ENCODE results near the gene ZNF266.

ZNF266 gene

DNA sequence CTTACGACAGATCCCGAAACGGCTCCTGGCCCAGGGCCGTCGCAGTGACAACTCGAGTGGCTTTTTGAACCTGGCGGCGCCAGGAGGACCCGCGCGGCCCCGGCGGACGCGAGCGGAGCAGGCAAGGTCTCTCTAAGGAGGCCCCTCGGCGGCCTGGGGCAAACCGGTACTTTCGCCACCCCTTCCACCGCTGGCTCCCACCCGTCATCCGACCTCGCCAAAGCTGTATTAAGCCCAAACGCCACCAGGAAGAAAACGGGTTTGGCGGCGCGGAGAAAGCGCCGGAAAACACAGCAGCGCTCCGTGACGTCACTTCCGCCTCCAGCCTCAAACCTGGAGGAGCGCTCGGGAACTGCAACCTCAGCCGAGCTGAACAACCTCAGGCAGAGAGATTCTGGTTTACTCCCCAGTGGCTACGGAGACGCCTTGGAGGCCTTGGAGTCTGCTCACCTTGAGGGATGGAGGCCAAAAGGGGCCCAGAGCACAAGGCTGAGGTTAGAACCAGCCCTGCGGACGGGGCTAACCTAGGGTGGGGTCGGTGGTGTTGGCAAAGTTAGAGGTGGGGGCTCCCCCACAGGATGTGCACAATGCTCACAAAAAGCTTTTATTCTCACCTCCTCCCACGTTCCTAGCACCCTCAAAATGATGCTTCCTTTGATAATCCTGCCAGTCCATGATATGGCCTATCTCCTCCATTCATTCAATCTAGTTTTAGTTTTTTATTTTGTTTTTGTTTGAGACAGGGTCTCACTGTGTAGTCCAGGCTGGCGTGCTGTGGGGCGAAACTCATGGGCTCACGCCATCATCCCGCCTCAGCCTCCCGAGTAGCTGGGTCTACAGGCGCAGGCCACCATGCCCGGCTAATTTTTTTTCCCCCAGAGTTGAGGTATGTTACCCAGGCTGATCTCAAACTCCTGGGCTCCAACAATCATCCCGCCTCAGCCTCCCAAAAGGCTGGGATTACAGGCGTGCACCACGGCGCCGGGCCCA is at the start of gene ZNF266:
Gene ZNF266 (minus strand): TSS at position 295 of the 990 bp plus-strand sequence. CDS start 15,484 bp downstream, outside the sequence.
- peak; percentile 70 for FAIRE-seq

GRCh38 chr19:9485140-9485539 is 49.8 kb upstream of the ZNF266 start:
- FAIRE-seq (no peak), DNase-seq (ENCODE audit: low spot score) (no peak)

More for the DNA sequence above, at the start of gene ZNF266:
- peak; percentile 80 for DNase-seq (ENCODE audit: low spot score)

GRCh38 chr19:9474975-9475374 is 39.6 kb upstream of the ZNF266 start:
- DNase-seq (ENCODE audit: low spot score) (no peak), FAIRE-seq (no peak)

DNA sequence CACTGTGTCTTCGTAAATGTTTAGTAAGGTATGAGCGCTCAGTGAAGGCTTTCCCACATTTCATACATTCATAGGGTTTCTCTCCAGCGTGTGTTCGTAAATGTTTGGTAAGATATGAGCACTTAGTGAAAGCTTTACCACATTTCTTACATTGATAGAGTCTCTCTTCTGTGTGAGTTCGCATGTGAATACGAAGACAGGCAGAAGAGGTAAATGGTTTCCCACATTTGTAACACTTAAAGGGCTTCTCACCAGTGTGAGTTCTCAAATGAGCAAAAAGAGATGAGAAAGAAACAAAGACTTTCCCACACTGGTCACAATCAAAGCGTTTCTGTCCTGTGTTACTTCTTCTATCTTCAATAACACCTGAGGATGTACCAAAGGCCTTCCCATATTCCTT is 31.8 kb upstream of the ZNF266 start:
- no peak for FAIRE-seq
- DNase-seq (ENCODE audit: low spot score), result no peak

DNA sequence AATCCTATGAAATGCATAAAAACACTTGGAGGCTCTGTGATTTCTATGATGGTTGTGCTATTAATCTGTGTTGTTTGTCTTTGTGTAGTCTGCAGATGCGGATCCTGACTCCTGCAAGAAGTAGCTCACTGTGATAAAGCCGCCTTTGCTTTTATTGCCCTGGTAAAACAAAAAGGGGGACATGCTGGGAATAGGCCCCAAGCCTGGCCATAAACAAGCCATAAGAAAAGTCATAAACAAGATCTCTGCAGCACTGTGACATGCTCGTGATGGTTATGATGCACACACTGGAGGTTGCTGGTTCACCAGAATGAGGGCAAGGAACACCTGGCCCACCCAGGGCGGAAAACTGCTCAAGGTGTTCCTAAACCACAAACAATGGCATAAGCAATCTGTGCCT is 26.6 kb upstream of the ZNF266 start:
- FAIRE-seq (no peak), DNase-seq (ENCODE audit: low spot score) (no peak)

GRCh38 chr19:9456018-9456689 is 20.8 kb upstream of the ZNF266 start:
- DNase-seq (ENCODE audit: low spot score) (no peak), FAIRE-seq (no peak)

- DNase-seq (ENCODE audit: low spot score) (no peak), FAIRE-seq (no peak)
Measured at GRCh38 chr19:9453953-9454352, 18.6 kb upstream of the ZNF266 start.

- FAIRE-seq (no peak), DNase-seq (ENCODE audit: low spot score) (no peak)
Measured at GRCh38 chr19:9445037-9445436, 9.7 kb upstream of the ZNF266 start.

DNA sequence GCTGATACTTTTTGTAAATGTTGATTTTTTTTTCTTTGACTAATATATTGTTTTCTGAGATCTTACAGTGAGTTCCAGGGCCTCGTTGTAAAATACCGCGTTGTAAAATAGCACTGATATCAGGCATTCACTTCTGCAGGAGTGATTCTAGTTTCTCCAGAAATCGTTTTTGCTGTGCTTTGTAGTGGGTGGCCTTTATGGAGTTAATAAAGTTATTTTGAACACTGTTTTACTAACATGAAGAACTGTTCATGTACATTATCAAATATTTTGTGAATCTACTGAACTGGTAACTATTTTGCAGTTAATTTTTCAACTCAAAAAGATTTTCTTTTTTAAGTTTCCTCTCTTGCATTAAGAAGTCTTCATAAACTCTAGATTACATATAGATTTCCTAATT is 985 bp upstream of the ZNF266 start:
- FAIRE-seq, result no peak
- DNase-seq (ENCODE audit: low spot score), result no peak

GRCh38 chr19:9431475-9431874 is 3.9 kb downstream of the ZNF266 start:
- FAIRE-seq (no peak), DNase-seq (ENCODE audit: low spot score) (no peak)

DNA sequence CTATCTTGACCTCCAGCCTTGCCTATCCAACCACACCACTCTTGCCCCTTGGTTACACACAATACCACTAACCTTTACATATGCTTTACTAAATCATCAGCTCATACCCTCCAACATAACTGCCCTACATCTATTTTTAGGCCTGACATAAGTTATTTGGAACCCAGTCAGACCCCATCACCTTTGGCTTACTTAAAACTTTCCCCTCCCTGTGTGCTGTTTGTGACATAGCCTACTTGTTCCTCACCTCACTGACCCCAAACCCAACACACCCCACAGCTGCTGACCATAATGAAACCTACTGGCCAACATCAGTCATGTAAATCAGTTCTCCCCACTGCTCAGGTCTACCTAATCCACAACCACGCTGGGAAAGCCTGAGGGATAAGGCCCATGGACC is 4.9 kb downstream of the ZNF266 start:
- no peak for DNase-seq (ENCODE audit: low spot score)
- no peak for FAIRE-seq

- DNase-seq (ENCODE audit: low spot score) (no peak), FAIRE-seq (no peak)
Measured at GRCh38 chr19:9427941-9428340, 7.4 kb downstream of the ZNF266 start.

DNA sequence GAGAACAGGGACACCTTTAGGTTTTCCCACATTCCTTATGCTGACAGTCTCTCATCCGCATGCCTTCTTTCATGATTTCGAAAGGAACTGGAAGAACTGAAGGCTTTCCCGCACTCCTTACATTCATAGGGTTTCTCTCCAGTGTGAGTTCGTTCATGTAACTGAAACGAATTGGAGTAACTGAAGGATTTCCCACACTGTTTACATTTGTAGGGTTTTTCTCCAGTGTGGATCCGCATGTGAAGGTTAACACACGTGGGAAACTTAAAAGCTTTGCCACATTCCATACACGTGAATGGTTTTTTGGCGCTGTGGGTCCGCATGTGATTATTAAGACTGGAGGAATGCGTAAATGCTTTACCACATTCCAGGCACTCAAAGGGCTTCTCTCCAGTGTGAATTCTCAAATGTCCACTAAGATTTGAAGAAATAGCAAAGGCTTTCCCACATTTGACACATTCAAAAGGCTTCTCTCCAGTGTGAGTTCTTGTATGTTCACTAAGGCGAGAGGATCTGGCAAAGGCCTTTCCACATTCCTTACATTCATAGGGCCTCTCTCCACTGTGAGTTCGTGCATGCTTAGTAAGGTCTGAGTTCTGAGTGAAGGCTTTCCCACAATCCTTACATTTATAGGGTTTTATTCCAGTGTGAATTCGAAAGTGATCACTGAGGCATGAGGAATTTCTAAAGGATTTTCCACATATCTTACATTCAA is 22.0 kb downstream of the ZNF266 start:
- no peak for FAIRE-seq
- no peak for DNase-seq (ENCODE audit: low spot score)

DNA sequence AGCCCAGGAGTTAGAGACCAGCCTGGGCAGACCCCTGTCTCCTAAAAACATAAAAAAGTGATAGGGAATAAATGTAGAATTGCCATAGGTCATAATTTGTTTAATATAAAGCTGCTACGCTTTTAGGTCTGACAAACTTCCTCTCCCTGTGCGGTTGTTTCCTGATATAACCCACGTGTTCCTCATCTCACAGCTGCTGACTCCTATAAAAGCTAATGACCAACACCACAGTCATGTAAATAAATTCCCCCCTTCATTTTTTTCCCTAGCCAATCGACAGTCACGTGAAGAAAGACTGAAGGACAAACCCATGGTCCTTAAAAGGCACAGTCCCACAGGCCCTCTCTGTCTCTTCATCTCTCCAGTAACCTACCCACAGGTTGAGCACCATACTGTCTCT is 27.5 kb downstream of the ZNF266 start:
- no peak for FAIRE-seq

DNA sequence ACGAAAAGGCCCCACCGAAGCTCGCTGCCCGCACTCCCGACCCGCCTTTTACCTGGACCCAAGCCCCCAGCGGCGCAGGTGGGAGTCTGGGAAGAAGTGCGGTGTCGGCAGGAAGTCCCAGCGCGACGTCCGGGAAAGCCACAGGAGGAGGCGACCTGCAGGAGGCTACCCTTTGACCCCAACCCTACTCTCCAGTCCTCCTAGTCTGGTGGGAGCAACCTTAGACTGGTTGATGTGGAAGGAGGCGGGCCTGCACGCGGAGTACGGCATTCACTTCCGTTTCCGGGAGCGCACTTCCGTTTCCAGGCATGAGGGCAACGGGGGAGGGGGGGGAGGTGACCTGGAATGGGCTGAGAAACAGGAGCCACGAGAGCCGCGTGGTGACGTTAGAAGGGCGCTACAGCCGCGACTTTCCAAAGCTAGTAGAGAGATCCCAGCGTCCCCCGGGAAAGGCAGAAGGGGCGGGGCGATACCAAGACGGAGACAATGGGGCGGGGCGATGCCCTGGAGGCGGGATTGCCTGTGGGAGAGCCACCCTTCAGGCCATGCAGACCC is 28.5 kb downstream of the ZNF266 start:
- no peak for FAIRE-seq
- DNase-seq (ENCODE audit: low spot score), result no peak

More for the DNA sequence above, 27.5 kb downstream of the ZNF266 start:
- DNase-seq (ENCODE audit: low spot score), result no peak

- FAIRE-seq, result no peak
Measured at GRCh38 chr19:9381361-9381785, 54.0 kb downstream of the ZNF266 start.

GRCh38 chr19:9370738-9371619 is 64.4 kb downstream of the ZNF266 start:
- DNase-seq (ENCODE audit: low spot score) (no peak), FAIRE-seq (no peak)

More at GRCh38 chr19:9381361-9381785, 54.0 kb downstream of the ZNF266 start:
- no peak for DNase-seq (ENCODE audit: low spot score)

GRCh38 chr19:9362905-9363304 is 72.5 kb downstream of the ZNF266 start, which contains the start of gene ZNF177:
TSS of gene ZNF177 (plus strand) at chr19:9363013. CDS start at chr19:9378312, 15,299 bp downstream.
- FAIRE-seq (no peak), DNase-seq (ENCODE audit: low spot score) (no peak)

All from RCC 7860 (cell line).